ENCODE data around the gene COL4A1.

DNA sequence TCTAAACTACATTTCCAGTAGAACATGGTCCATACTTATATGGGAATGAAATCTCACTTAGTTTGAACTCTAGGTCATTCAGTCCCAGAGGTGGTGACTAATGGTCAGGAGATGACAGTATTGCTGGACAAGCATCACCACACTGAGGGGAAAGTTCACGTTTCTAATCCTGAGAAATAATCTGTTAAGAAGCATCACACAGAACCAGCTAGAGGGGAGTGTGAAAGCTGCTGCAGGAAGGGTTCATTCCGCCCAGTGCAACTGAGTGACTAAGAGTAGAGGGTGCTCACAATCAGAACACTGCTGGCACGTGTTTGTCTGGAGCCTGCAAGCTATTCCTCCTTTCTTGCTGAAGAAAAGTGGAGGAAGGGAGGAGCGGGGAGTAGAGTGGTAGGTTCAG, 2.7 kb downstream of the COL4A1 start:
- no peak for TF ChIP-seq CTCF (IDR thresholded peaks at IDR 0.05)
- TF ChIP-seq EZH2 (IDR thresholded peaks at IDR 0.05) = no peak

Data from neural progenitor cell (in vitro differentiated cells).